ENCODE measurements around the gene CADM1.

GRCh38 chr11:115503083-115503885, 931 bp downstream of the CADM1 start:
- TF ChIP-seq CTCF (IDR thresholded peaks at IDR 0.05), result peak in 11 of 12 donors; percentile 16 to 74 (median 45)
- TF ChIP-seq POLR2A (IDR thresholded peaks at IDR 0.05), result peak in 1 of 2 donors; percentile 9

Data from heart left ventricle (tissue), 13 donors.